Measurements from ENCODE around the gene GNB3.
A peak's percentile ranks its signal among the peaks of the same experiment; 100 is the strongest.

- TF ChIP-seq CTCF (IDR thresholded peaks at IDR 0.05) (no peak), POLR2A (IDR thresholded peaks at IDR 0.05) (peak in 1 of 2 donors; percentile 93)
These were observed 26.9 kb downstream of the GNB3 start, which contains the start of gene TPI1 for GRCh38 chr12:6867413-6868210.

All from lower leg skin (tissue), 3 donors.